Panc1 (cell line): ENCODE results near the gene STYXL1. TPM values are rescaled to one million over a fixed set of nuclear protein-coding genes. Genes with fewer than 3 reads are reported as not detected.

Experiments
- ATAC-seq: fragments of 200-7000 bp; cut with Tn5 transposase; 2 replicates; pipeline ENCODE4 v1.9.1; 2020; ENCODE audit warnings: mild to moderate bottlenecking, moderate library complexity
- BruUV-seq: library from RNA; stranded (reverse); fragments of 400-500 nt; replicated peaks from 2 replicates; lab custom pipeline; 2021; lab: Mats Ljungman, UMichigan
- CTCF ChIA-PET: fragments of 300-600 bp; sonication (Branson Sonifier 250); formaldehyde crosslinking; loops from one replicate; lab custom pipeline; 2022; ENCODE audit warnings: antibody characterized with exemption; lab: Charles Lee
- POLR2A ChIA-PET: fragments of 300-600 bp; sonication (Branson Sonifier 250); formaldehyde crosslinking; loops from one replicate; lab custom pipeline; 2022; ENCODE audit warnings: antibody characterized with exemption; lab: Charles Lee
- DNase-seq: peaks from one replicate; pipeline ENCODE4 v3.0.0-alpha.2; 2010; ENCODE audit warnings: low read depth, low spot score
- H3K27ac ChIP-seq: 2 replicates; pipeline ENCODE4 v1.5.1; 2011; ENCODE audit warnings: mild to moderate bottlenecking, low read length, inconsistent platforms
- H3K27me3 ChIP-seq: fragments of 200-500 bp; sonication (Bioruptor generic); 2 replicates; pipeline ENCODE4 v1.6.0; 2014; ENCODE audit warnings: low read length, inconsistent platforms; ENCODE audit not compliant: control insufficient read depth, insufficient read depth
- H3K36me3 ChIP-seq: fragments of 200-500 bp; sonication (Bioruptor generic); 2 replicates; pipeline ENCODE4 v1.5.1; 2014; ENCODE audit warnings: inconsistent platforms, mild to moderate bottlenecking, low read length, moderate library complexity; ENCODE audit not compliant: control insufficient read depth, insufficient read depth
- H3K4me1 ChIP-seq: 2 replicates; pipeline ENCODE4 v1.5.1; 2011; ENCODE audit warnings: inconsistent platforms, mild to moderate bottlenecking, low read length, moderate library complexity; ENCODE audit not compliant: control insufficient read depth, insufficient read depth
- H3K4me3 ChIP-seq, 2 experiments: 2 replicates each; pipeline ENCODE4 v1.5.1; 2011 to 2012; ENCODE audit warnings: low read depth in 2 of 2, low read length in 2 of 2, mild to moderate bottlenecking in 2 of 2, inconsistent platforms in 1 of 2, moderate library complexity in 1 of 2
- H3K9me3 ChIP-seq: fragments of 200-500 bp; sonication (Bioruptor generic); 2 replicates; pipeline ENCODE4 v1.5.1; 2014; ENCODE audit warnings: low read depth, mild to moderate bottlenecking, inconsistent platforms, low read length, moderate library complexity; ENCODE audit not compliant: control insufficient read depth, insufficient read depth
- POLR2AphosphoS5 ChIP-seq: IDR thresholded peaks from 2 replicates; pipeline ENCODE4 v1.6.1; 2012; ENCODE audit warnings: mild to moderate bottlenecking, low read depth, low read length, moderate library complexity
- SIN3A ChIP-seq: IDR thresholded peaks from 2 replicates; pipeline ENCODE4 v1.6.1; 2012; ENCODE audit warnings: low read depth, mild to moderate bottlenecking, low read length, moderate library complexity, borderline replicate concordance; ENCODE audit not compliant: insufficient read depth
- TCF7L2 ChIP-seq: IDR thresholded peaks from 2 replicates; pipeline ENCODE4 v1.6.1; 2011; ENCODE audit warnings: mild to moderate bottlenecking, low read depth, low read length, inconsistent platforms
- in situ Hi-C: cut with HindIII; loops from 2 replicates; pipeline ENCODE4 v1.10.0; 2016; ENCODE audit warnings: low sequenced_read_pairs, low pct_unique_long_range_greater_than_20kb
- intact Hi-C: fragments of 100-400 bp; cut with micrococcal nuclease; formaldehyde crosslinking; loops from one replicate; pipeline ENCODE4 v1.10.0; 2022; ENCODE audit not compliant: unreplicated experiment
- total RNA-seq: library from RNA; stranded (reverse); gene quantifications from one replicate; pipeline ENCODE4 v1.2.1, GENCODE V29; 2021; ENCODE audit not compliant: unreplicated experiment
- TF ChIP-seq, protein P1 (sequence below): fragments of 450-650 bp; IDR thresholded peaks from 2 replicates; pipeline ENCODE4 v1.5.1; 2017; ENCODE audit warnings: mild to moderate bottlenecking
- TF ChIP-seq, protein P2 (sequence below), 2 experiments: IDR thresholded peaks; 2 replicates each; pipeline ENCODE4 v1.6.1; 2011 to 2012; ENCODE audit warnings: low read depth in 2 of 2, control low read depth in 1 of 2, low read length in 1 of 2, mild to moderate bottlenecking in 1 of 2, moderate library complexity in 1 of 2; ENCODE audit not compliant: insufficient read depth in 1 of 2

The STYXL1 gene
- total RNA-seq, 1 experiment from 2014 or later, result 57.6 TPM

DNA sequence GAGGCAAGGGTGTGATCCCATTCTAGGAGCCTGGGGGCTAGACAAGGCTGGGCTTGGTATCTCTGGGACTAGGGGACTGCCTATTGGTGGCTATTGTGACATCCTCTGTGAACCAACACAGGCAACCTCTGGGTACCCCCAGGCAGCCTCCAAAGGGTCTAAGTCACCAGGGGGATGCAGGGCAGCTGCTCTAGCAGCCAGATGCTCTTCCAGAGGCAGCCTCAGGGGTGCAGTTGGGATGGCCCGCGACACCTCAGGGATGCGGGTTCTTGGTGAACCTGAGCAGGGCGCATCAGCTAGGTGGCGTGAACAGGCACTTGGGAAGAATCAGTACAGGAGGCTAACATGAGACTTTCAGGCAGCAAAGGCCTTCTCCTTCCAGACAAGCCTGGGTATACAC, 51.8 kb downstream of the STYXL1 start:
- H3K27ac ChIP-seq, result no peak overlapping the region
- intact Hi-C loops (loop anchor here (10.0 kb wide), 1 partner anchor 121 kb away; the partner anchor contains the start of gene RHBDD2), in situ Hi-C loops (no loop called here)
- POLR2A ChIA-PET, result no interaction called here
- CTCF ChIA-PET, result no interaction called here
- H3K4me1 ChIP-seq, result peaks cover 13% of the 10 kb centered on the region
- no peaks in the 10 kb centered on the region for H3K36me3 ChIP-seq
- DNase-seq, result no peak
- H3K9me3 ChIP-seq, result no peaks in the 10 kb centered on the region
- TF ChIP-seq POLR2AphosphoS5, result no peak
- TF ChIP-seq, protein P1, sequence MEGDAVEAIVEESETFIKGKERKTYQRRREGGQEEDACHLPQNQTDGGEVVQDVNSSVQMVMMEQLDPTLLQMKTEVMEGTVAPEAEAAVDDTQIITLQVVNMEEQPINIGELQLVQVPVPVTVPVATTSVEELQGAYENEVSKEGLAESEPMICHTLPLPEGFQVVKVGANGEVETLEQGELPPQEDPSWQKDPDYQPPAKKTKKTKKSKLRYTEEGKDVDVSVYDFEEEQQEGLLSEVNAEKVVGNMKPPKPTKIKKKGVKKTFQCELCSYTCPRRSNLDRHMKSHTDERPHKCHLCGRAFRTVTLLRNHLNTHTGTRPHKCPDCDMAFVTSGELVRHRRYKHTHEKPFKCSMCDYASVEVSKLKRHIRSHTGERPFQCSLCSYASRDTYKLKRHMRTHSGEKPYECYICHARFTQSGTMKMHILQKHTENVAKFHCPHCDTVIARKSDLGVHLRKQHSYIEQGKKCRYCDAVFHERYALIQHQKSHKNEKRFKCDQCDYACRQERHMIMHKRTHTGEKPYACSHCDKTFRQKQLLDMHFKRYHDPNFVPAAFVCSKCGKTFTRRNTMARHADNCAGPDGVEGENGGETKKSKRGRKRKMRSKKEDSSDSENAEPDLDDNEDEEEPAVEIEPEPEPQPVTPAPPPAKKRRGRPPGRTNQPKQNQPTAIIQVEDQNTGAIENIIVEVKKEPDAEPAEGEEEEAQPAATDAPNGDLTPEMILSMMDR, result no peak
- TF ChIP-seq, protein P2, sequence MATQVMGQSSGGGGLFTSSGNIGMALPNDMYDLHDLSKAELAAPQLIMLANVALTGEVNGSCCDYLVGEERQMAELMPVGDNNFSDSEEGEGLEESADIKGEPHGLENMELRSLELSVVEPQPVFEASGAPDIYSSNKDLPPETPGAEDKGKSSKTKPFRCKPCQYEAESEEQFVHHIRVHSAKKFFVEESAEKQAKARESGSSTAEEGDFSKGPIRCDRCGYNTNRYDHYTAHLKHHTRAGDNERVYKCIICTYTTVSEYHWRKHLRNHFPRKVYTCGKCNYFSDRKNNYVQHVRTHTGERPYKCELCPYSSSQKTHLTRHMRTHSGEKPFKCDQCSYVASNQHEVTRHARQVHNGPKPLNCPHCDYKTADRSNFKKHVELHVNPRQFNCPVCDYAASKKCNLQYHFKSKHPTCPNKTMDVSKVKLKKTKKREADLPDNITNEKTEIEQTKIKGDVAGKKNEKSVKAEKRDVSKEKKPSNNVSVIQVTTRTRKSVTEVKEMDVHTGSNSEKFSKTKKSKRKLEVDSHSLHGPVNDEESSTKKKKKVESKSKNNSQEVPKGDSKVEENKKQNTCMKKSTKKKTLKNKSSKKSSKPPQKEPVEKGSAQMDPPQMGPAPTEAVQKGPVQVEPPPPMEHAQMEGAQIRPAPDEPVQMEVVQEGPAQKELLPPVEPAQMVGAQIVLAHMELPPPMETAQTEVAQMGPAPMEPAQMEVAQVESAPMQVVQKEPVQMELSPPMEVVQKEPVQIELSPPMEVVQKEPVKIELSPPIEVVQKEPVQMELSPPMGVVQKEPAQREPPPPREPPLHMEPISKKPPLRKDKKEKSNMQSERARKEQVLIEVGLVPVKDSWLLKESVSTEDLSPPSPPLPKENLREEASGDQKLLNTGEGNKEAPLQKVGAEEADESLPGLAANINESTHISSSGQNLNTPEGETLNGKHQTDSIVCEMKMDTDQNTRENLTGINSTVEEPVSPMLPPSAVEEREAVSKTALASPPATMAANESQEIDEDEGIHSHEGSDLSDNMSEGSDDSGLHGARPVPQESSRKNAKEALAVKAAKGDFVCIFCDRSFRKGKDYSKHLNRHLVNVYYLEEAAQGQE (IDR thresholded peaks at IDR 0.05; ENCODE audit: insufficient read depth in 1 of 2, low read depth in 2 of 2, low read length in 1 of 2), result no peak
- TF ChIP-seq TCF7L2, result no peak
- no peak for TF ChIP-seq SIN3A
- no peaks in the 10 kb centered on the region for H3K27me3 ChIP-seq
- no peak overlapping the region for H3K4me3 ChIP-seq
- BruUV-seq, result no TSS peak
- no peak for ATAC-seq

DNA sequence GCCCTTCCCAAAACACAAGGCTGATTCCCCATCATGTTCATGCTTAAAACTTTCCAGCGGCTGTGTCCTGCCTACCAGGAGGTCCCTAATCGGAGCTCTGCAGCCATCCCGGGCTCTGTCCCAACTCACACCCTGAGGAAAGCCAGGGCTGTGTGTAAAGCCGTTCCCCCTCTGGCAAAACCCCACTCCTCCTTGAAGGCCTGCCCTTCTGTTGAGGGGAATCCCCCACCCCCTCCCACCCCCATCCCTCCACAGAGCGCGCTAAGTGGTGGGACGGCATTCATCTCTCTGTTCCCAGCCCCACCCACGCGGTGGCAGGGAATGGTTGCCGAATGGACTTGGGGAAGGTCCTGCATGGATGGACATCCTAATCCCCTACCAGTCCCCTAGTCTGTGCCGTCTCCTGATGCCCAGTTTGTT, 52.7 kb downstream of the STYXL1 start:
- TF ChIP-seq, protein P1, result no peak
- intact Hi-C loops, result loop anchor here (10.0 kb wide), 1 partner anchor 120 kb away; the partner anchor contains the start of gene RHBDD2
- H3K27me3 ChIP-seq, result no peaks in the 10 kb centered on the region
- no peaks in the 10 kb centered on the region for H3K9me3 ChIP-seq
- peak overlapping the region; percentile 77 to 88 for H3K4me3 ChIP-seq
- CTCF ChIA-PET, result no interaction called here
- POLR2A ChIA-PET, result interaction anchor here (0.6 kb wide), 1 partner anchor 75 kb away, joined by 3 read pairs; no protein-coding TSS in a partner anchor
- in situ Hi-C loops, result no loop called here
- ATAC-seq (0 out of 2 replicates have a peak, but pooled peaks have one; percentile 5), DNase-seq (no peak)
- H3K36me3 ChIP-seq, result no peaks in the 10 kb centered on the region
- no TSS peak for BruUV-seq
- H3K4me1 ChIP-seq, result peaks cover 16% of the 10 kb centered on the region
- peak overlapping the region; percentile 87 for H3K27ac ChIP-seq
